Ovary (tissue), 3 donors: ENCODE measurements around the gene ZNF653.

Experiments
- CTCF ChIP-seq, 3 donors: fragments of 450-650 bp in 2 of 3; fragments of 200-600 bp in 1 of 3; IDR thresholded peaks; one replicate each; pipeline versions ENCODE4 v1.5.1 to v1.8.0; 2016 to 2022; ENCODE audit warnings: antibody characterized with exemption in 3 of 3, mild to moderate bottlenecking in 1 of 3
- POLR2A ChIP-seq: fragments of 450-650 bp; IDR thresholded peaks from one replicate; pipeline ENCODE4 v1.6.1; 2017; ENCODE audit warnings: antibody characterized with exemption, mild to moderate bottlenecking, moderate library complexity
- donor health status: DM: no; HTN: no; CAD: no.

GRCh38 chr19:11480715-11481533 is 24.7 kb downstream of the ZNF653 start, which contains the start of gene ELAVL3:
- TF ChIP-seq CTCF (IDR thresholded peaks at IDR 0.05) (no peak), POLR2A (no peak)
